Measurements from ENCODE around the gene ZKSCAN1. TPM values are rescaled to one million over a fixed set of nuclear protein-coding genes. Genes with fewer than 3 reads are reported as not detected.
A peak's percentile ranks its signal among the peaks of the same experiment; 100 is the strongest.
"Not testable (repeated sequence)": the region's sequence is repeated elsewhere in the genome, so short reads cannot be mapped to it uniquely, and the experiment has no call there.

ZKSCAN1 gene
- total RNA-seq, 2 donors from 2014 or later = 75.8 to 86.5 TPM

GRCh38 chr7:99984593-99984992 is 30.8 kb upstream of the ZKSCAN1 start:
- H3K27me3 ChIP-seq (replicated peaks; ENCODE audit: insufficient read depth) = no peaks in the 10 kb centered on the region
- no peaks in the 10 kb centered on the region for H3K4me1 ChIP-seq (replicated peaks)
- peak; percentile 54 for DNase-seq (ENCODE audit: low spot score)
- H3K36me3 ChIP-seq = no peaks in the 10 kb centered on the region
- 43% methylated on average over 2 of the region's 2 CpGs for WGBS
- H3K9me3 ChIP-seq = no peaks in the 10 kb centered on the region
- H3K4me3 ChIP-seq = no peak overlapping the region
- TF ChIP-seq CTCF (IDR thresholded peaks at IDR 0.05) (no peak), POLR2A (IDR thresholded peaks at IDR 0.05) (no peak), POLR2AphosphoS5 (IDR thresholded peaks at IDR 0.05) (no peak)
- intact Hi-C loops (cut with DNase I) = no loop called here
- H3K27ac ChIP-seq = peak overlapping the region; percentile 42

GRCh38 chr7:99987306-99987705 is 28.1 kb upstream of the ZKSCAN1 start:
- H3K27me3 ChIP-seq (replicated peaks; ENCODE audit: insufficient read depth); H3K4me3 ChIP-seq; H3K27ac ChIP-seq; intact Hi-C loops (cut with DNase I); H3K4me1 ChIP-seq (replicated peaks); DNase-seq (ENCODE audit: low spot score); H3K9me3 ChIP-seq; H3K36me3 ChIP-seq: not testable (repeated sequence)
- 85% methylated on average over 14 of the region's 14 CpGs for WGBS

GRCh38 chr7:99987846-99988245 is 27.6 kb upstream of the ZKSCAN1 start:
- H3K36me3 ChIP-seq = no peaks in the 10 kb centered on the region
- no peak overlapping the region for H3K27ac ChIP-seq
- no peak overlapping the region for H3K4me3 ChIP-seq
- no peaks in the 10 kb centered on the region for H3K9me3 ChIP-seq
- 74% methylated on average over 5 of the region's 5 CpGs for WGBS
- no peaks in the 10 kb centered on the region for H3K4me1 ChIP-seq (replicated peaks)
- no peaks in the 10 kb centered on the region for H3K27me3 ChIP-seq (replicated peaks; ENCODE audit: insufficient read depth)
- TF ChIP-seq POLR2A (IDR thresholded peaks at IDR 0.05) (no peak), CTCF (IDR thresholded peaks at IDR 0.05) (no peak), POLR2AphosphoS5 (IDR thresholded peaks at IDR 0.05) (no peak)
- no peak for DNase-seq (ENCODE audit: low spot score)
- intact Hi-C loops (cut with DNase I) = no loop called here

- Histone ChIP-seq H3K27ac (no peak overlapping the region), H3K4me1 (replicated peaks) (no peaks in the 10 kb centered on the region), H3K9me3 (no peaks in the 10 kb centered on the region), H3K27me3 (replicated peaks; ENCODE audit: insufficient read depth) (no peaks in the 10 kb centered on the region), H3K4me3 (no peak overlapping the region), H3K36me3 (no peaks in the 10 kb centered on the region)
- DNase-seq (ENCODE audit: low spot score) = no peak
- intact Hi-C loops (cut with DNase I) = loop anchor here (5.0 to 10.0 kb wide), 3 partner anchors 62 to 134 kb away; partner anchors contain the start of gene MBLAC1
- TF ChIP-seq POLR2A (IDR thresholded peaks at IDR 0.05) (no peak), CTCF (IDR thresholded peaks at IDR 0.05) (no peak), POLR2AphosphoS5 (IDR thresholded peaks at IDR 0.05) (no peak)
- 26% methylated on average over 14 of the region's 14 CpGs for WGBS
These were observed 24.9 kb upstream of the ZKSCAN1 start for GRCh38 chr7:99990460-99990852.

- H3K36me3 ChIP-seq; H3K4me3 ChIP-seq; H3K9me3 ChIP-seq; H3K27ac ChIP-seq; H3K27me3 ChIP-seq (replicated peaks; ENCODE audit: insufficient read depth); H3K4me1 ChIP-seq (replicated peaks); DNase-seq (ENCODE audit: low spot score): not testable (repeated sequence)
- intact Hi-C loops (cut with DNase I) = loop anchor here (5.0 to 10.0 kb wide), 3 partner anchors 61 to 133 kb away; partner anchors contain the start of gene MBLAC1
- WGBS = 69% methylated on average over 6 of the region's 6 CpGs
These were observed 23.9 kb upstream of the ZKSCAN1 start for GRCh38 chr7:99991543-99991942.

GRCh38 chr7:99992330-99993038 is 22.9 kb upstream of the ZKSCAN1 start:
- TF ChIP-seq CTCF (IDR thresholded peaks at IDR 0.05) = no peak
- TF ChIP-seq POLR2A (IDR thresholded peaks at IDR 0.05) = no peak
- TF ChIP-seq POLR2AphosphoS5 (IDR thresholded peaks at IDR 0.05) = no peak

More at GRCh38 chr7:99992330-99993038, 22.9 kb upstream of the ZKSCAN1 start:
- Histone ChIP-seq H3K27ac (no peak overlapping the region), H3K4me3 (no peak overlapping the region), H3K36me3 (no peaks in the 10 kb centered on the region), H3K27me3 (replicated peaks; ENCODE audit: insufficient read depth) (no peaks in the 10 kb centered on the region), H3K4me1 (replicated peaks) (no peaks in the 10 kb centered on the region), H3K9me3 (no peaks in the 10 kb centered on the region)
- WGBS = 81% methylated on average over 21 of the region's 21 CpGs
- DNase-seq (ENCODE audit: low spot score) = no peak
- intact Hi-C loops (cut with DNase I) = loop anchor here (5.0 to 10.0 kb wide), 3 partner anchors 60 to 132 kb away; partner anchors contain the start of gene MBLAC1

All from prostate gland (tissue), 2 donors.